HG03342 (cell line): ENCODE measurements around the gene FOXI2.
A peak's percentile ranks its signal among the peaks of the same experiment; 100 is the strongest.

Source experiments
- ATAC-seq: cut with Tn5 transposase; IDR thresholded peaks from one replicate; pipeline ENCODE4 v1.9.1; 2021; ENCODE audit warnings: mild to moderate bottlenecking, moderate library complexity; ENCODE audit not compliant: unreplicated experiment

Gene FOXI2

DNA sequence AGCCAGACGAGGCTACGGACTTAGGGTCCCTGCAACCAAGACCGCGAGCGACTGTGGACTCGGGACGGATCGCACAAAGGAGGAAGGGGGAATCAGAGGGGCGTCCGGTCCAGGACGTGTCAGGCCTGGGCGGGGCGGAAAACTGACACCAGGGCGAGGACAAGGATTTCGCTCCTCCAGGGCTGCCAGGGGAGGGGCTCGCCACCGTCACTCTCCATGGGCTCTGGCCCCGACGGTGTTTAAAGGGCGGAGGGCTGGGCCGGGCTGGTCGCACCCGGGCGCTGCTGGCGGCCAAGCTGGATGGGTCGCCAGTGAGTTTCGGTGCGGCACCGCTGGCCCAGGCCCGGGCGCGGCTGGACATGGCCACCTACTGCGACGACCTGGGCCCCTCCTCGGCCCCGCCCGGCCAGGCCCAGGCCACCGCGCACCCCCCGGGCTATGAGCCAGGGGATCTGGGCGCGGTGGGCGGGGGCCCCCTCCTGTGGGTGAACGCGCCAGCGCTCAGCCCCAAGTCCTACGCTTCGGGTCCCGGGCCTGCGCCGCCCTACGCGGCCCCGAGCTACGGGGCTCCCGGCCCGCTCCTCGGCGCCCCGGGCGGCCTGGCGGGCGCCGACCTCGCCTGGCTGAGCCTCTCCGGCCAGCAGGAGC is at the start of gene FOXI2:
Gene FOXI2, plus strand, starts transcription at position 271 of the 648 bp plus-strand sequence. Its CDS starts 89 bp downstream, at position 360.
- no peak for ATAC-seq

- ATAC-seq, result no peak
Observed at GRCh38 chr10:127687548-127687947, 49.4 kb upstream of the FOXI2 start.

DNA sequence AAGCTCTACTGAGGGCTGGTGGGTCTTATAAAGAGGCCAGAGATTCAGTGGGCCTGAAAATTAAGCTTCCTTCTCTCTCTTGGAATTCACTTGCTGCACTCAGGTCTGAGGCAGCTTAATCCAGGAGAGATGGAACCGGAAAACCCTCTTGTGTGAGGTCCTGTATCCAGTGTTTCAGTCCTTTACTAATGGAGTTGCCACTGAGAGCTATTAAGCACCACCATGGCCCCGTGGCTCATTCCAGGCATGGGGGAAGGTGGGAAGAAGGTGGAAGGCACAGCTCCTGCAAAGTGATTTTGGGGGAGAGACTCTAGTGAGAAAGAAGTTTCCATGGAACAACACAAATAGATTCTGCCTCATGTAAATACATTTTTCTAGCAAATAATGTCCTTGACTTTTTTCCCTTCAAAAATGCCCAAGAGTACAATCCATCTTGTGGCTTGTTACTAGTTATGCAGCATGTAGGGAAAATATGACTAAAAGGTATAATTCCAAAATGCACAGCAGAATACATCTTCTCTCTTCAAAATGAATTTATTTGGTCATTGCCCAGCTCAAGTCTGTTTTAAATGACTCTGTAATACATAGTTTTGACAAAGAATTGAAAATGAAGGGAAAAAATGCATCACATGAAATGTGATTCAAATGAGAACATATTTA is 46.7 kb upstream of the FOXI2 start:
- ATAC-seq, result no peak

- ATAC-seq, result peak; percentile 79
Observed at GRCh38 chr10:127694580-127695193, 42.3 kb upstream of the FOXI2 start.

DNA sequence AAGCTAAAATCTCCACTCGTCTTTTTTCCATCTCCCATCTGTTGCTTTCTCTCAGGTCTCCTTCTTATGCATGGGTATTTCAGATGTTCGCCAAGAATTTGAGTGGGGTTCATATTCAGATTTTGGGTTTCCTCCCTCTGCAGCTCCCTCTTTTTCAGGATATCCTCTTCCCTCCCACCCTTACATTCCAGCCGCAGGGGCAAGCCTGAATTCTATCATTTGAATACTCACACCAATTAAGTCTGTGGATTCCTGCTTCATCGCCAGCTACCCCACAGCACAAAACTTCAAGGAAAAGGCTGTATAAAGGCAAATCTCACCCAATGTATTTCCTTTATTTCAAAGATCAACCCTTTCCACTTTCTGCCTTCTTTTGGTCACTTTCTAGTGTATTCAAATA is 41.6 kb upstream of the FOXI2 start:
- no peak for ATAC-seq

- no peak for ATAC-seq
Observed at GRCh38 chr10:127698886-127699285, 38.1 kb upstream of the FOXI2 start.

GRCh38 chr10:127699311-127699710 is 37.7 kb upstream of the FOXI2 start:
- no peak for ATAC-seq

DNA sequence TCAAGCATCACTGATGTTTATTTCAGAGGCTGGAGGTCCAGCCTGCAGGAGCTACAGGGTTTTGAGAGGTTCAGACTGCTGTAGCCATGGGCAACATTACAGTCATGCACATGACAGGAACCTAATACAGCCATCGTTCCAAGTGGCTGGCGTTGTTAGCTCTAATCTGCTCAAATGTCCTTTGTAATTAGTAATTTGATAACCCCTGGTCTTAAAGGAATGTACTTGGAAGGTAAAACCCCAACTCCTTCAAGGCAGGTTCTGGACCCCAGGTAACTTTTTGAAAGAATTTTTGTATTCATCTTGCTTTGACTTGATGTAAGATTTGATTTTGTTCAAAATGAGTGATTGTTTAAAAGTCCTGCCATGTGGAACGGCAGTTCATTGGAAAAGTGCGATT is 34.7 kb upstream of the FOXI2 start:
- ATAC-seq, result no peak

DNA sequence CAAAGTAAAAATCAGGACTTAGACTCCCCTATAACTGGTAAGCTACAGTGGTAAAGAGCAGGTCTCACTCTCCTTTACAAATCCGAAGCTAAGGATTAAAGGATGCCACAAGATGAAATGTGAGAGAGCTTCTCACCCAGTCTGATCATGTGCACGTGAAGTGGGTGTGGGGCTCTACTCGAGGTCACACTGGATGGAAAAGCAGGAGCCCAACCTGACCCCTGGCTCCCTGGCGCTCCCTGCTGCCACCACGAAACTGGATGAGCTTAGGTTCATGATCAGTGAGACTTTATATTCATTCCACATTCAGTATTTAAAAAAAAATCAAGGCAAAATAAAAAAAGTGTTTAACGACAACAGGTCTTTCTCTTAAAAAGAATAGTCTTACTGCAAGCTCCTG is 21.7 kb upstream of the FOXI2 start:
- no peak for ATAC-seq

DNA sequence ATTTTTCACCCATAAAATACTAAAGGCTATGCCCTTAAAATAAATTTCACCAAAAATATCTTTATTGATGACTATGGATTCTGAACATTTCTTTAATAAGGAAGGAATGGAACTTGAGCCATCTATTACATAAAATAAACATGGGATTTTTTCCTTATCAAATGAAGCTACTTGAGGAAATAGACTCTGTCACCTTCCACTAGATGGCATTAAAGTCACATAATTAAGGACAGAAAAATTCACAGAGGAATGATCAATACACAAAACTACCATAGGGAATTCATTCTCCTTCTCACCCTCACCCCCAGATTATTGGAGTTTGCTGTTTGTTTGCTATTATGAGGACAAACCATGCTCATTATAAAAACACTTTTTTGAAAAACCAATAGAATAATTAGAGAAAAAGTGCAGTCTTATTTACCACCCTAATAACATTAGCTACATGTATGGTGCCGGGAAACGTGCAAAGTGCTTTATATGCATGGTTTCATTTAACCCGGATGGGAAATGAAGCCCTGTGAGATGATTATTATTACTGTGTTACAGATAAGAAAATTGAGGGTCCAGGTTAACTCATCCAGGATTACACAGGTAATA is 21.1 kb upstream of the FOXI2 start:
- ATAC-seq, result no peak

DNA sequence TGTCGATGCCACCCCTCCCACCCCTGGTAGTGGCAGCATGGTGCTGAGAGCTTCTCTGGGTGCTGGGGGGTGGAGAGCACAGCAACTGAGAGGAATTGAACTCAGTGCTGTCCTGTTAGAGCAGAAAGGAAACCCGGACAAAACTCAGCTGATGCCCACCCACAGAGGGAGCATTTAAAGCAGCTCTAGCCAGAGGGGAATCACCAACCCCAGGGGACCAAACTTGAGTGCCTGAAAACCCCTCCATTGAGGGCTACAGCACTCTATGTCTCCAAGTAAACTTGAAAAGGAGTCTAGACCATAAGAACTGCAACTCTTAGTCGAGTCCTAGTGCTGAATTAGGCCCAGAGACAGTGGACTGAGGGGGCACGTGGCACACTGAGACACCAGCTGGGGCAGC is 16.8 kb upstream of the FOXI2 start:
- ATAC-seq, result no peak

DNA sequence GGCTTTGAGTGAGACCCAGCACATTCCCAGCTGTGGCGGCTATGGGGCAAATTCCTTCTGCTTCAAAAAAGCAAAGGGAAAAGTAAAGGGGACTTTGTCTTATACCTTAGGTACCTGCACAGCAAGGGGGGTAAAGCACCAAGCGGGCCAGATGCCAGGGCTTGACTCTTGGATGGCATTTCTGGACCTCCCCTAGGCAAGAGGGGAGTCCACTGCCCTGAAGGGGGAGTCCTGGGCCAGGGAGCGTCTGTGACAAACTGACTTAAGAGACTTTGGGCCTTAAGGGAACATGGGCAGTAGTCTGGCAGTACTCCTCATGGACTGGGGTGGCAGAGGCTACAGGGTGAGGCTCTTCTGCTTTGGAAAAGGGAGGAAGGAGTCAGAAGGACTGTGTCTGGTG is 16.1 kb upstream of the FOXI2 start:
- ATAC-seq, result no peak

DNA sequence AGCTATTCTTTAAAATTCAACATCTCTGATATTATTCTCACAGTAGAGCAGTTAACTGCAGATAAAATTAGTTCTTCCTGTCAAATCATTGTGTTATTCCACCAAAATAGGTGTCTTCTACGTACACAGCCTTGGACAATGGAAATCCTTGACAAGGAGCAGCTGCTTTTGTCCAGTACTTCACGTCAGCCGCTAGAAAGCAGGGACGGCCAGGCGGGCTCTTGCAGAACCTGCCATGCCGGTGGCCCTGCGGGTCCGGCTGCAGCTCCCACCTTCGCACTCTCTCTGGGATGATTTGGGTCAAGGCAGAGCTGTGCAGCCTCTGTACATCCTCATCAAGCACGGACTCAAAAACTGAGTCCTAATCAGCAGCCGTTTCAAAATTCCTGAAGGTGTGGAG is 2.2 kb upstream of the FOXI2 start:
- no peak for ATAC-seq

DNA sequence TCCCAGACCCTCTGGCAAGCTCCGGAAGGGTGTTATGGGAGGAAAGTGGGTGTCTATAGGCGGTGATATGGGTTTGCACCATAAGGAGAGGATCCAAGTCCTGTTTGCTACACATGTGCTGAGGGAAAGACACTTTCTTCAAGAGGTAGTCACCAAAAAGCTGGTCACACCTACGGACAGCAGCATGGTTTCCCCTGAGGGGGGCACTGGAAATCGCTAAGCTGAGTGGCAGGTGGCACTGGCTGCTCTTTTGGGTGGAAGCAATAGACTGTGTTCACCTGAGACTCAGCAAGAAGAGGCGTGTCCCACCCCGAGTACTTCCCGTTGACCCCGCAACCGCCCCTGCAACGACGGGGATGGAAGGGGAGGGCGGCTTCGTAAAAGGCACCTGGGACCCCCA is 1.8 kb upstream of the FOXI2 start:
- ATAC-seq, result no peak

- no peak for ATAC-seq
Observed at GRCh38 chr10:127735723-127736221, 1.2 kb upstream of the FOXI2 start.

GRCh38 chr10:127736222-127736914 is 617 bp upstream of the FOXI2 start:
- ATAC-seq, result no peak

DNA sequence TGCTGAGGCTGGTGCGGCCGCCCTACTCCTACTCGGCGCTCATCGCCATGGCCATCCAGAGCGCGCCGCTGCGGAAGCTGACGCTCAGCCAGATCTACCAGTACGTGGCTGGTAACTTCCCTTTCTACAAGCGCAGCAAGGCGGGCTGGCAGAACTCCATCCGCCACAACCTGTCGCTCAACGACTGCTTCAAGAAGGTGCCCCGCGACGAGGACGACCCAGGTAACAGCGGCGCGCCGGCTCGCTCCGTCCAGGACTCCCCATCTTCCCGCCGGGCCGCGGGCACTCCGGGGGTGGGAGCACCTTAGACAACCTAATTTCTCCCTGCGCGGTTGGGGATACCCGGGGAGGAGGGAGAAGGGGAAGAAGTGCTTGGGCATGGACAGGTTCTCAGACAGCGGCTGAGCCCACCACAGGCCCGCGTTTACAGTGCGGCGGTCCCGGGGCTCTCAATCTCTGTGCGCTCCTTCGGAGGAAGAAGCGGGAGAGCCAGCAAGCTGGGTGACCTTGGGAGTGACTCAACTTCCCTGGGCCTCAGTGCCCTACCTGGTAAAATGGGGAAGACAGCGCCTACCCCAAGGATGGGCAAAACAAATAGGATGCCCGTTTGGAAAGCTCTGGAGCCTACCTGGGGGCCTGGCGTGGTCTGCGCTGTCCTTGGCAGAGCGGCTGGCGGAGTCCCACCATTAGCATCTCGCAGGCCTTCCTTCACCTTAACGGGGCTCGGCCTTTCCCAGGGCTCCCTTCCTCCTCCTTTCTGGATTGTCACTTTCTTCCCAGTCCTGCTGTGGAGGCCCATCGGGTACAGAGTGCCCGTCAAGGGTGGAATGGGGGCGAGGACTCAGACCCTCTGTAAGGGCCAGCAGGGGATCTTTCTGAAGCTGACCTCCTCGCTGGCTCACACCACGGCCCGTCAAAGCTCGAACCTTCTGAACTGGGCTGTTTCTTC is 852 bp downstream of the FOXI2 start:
- no peak for ATAC-seq

- no peak for ATAC-seq
Observed at GRCh38 chr10:127738512-127739424, 1.8 kb downstream of the FOXI2 start.

DNA sequence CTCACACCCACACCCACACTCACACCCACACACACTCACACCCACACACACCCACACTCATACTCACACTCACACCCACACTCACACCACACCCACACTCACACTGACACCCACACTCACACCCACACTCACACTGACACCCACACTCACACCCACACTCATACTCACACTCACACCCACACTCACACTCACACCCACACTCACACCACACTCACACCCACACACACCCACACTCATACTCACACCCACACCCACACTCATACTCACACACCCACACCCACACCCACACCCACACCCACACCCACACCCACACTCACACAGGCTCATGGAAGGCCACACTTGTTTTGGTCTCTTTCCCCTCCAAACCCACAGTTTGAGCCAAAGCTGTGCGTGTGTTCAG is 2.9 kb downstream of the FOXI2 start:
- no peak for ATAC-seq
